Measurements from ENCODE around the gene NDUFS7. TPM values are rescaled to one million over a fixed set of nuclear protein-coding genes. Genes with fewer than 3 reads are reported as not detected.

The NDUFS7 gene
- total and polyA plus RNA-seq, 2 experiments from 2014 or later = 264 to 455 TPM

DNA sequence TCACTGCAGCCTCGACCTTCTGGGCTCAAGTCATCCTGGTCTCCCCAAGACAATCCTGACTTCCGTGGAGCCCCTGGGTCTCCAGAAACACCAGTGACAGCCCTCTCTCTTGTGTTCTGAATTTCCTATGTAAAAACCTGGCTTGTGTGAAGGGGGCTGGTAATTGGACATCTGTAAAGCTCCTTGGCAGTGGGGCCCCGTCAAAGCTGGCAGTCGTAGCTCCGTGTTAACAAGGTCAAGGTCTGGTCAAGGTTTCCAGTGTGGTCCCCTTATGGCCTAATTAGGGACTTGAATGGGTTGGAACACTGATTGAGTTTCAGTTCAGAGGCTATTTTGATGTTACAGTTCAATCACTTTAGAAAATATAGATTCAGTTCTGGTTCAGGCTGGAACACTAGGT lies 32.8 kb upstream of the NDUFS7 start:
- no peaks in the 10 kb centered on the region for H3K27me3 ChIP-seq
- H3K4me1 ChIP-seq (ENCODE audit: low read depth) = peaks cover 21% of the 10 kb centered on the region
- H3K4me3 ChIP-seq = no peak overlapping the region
- TF ChIP-seq, protein P1, sequence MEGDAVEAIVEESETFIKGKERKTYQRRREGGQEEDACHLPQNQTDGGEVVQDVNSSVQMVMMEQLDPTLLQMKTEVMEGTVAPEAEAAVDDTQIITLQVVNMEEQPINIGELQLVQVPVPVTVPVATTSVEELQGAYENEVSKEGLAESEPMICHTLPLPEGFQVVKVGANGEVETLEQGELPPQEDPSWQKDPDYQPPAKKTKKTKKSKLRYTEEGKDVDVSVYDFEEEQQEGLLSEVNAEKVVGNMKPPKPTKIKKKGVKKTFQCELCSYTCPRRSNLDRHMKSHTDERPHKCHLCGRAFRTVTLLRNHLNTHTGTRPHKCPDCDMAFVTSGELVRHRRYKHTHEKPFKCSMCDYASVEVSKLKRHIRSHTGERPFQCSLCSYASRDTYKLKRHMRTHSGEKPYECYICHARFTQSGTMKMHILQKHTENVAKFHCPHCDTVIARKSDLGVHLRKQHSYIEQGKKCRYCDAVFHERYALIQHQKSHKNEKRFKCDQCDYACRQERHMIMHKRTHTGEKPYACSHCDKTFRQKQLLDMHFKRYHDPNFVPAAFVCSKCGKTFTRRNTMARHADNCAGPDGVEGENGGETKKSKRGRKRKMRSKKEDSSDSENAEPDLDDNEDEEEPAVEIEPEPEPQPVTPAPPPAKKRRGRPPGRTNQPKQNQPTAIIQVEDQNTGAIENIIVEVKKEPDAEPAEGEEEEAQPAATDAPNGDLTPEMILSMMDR (IDR thresholded peaks at IDR 0.05; ENCODE audit: low read depth, low read length) = no peak
- H3K27ac ChIP-seq = peak overlapping the region; percentile 83
- H3K36me3 ChIP-seq = no peaks in the 10 kb centered on the region
- no peaks in the 10 kb centered on the region for H3K9me3 ChIP-seq (ENCODE audit: low read depth)
- peak in 1 of 2 donors; percentile 71 for DNase-seq (ENCODE audit: low read depth in 1 of 2, low spot score in 1 of 2)

DNA sequence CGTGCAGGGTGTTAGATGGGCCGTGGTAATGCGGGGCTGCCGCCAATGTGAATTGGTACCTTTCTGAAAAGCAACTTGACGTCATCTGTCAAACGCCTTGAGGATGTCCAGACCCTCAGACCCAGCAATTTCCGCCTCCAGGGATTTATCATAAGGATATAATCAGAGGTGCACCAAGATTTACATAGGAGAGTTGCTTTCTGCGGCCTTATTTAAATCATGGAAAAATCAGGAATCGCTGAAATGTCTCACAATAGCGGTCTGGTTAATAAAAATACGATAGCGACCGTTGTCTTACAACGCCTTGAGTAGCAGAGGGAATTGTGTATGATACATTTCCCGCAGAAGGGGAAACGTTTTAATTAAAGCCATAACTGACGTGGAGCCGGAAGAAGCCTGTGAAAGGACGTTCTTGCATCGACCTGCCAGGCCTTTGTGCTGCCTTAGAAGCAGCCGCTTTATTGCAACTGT lies 32.3 kb upstream of the NDUFS7 start:
- H3K27ac ChIP-seq = peak overlapping the region; percentile 83
- H3K36me3 ChIP-seq = no peaks in the 10 kb centered on the region
- no peak overlapping the region for H3K4me3 ChIP-seq
- peak; percentile 30 to 55 for DNase-seq (ENCODE audit: low read depth in 1 of 2, low spot score in 1 of 2)
- no peaks in the 10 kb centered on the region for H3K9me3 ChIP-seq (ENCODE audit: low read depth)
- no peaks in the 10 kb centered on the region for H3K27me3 ChIP-seq
- H3K4me1 ChIP-seq (ENCODE audit: low read depth) = peaks cover 23% of the 10 kb centered on the region
- TF ChIP-seq, protein P1 (IDR thresholded peaks at IDR 0.05; ENCODE audit: low read depth, low read length) = no peak

DNA sequence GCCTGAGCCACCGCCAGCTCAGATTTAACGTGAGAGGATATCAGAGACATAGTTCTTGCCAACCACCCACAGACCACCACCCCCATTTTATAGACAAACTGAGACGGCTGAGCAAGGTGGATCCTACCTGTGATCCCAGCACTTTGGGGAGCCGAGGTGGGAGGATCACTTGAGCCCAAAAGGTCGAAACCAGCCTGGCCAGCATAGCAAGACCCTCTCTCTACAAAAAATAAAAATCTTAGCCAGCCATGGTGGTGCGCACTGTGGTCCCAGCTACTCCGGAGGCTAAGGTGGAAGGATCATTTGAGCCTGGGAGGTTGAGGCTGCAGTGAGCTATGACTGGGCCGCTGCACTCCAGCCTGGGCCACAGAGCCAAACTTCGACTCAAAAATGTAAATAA lies 30.6 kb upstream of the NDUFS7 start:
- TF ChIP-seq, protein P1 (IDR thresholded peaks at IDR 0.05; ENCODE audit: low read depth, low read length) = no peak
- H3K36me3 ChIP-seq = no peaks in the 10 kb centered on the region
- H3K27me3 ChIP-seq = no peaks in the 10 kb centered on the region
- no peaks in the 10 kb centered on the region for H3K9me3 ChIP-seq (ENCODE audit: low read depth)
- no peak for DNase-seq (ENCODE audit: low read depth in 1 of 2, low spot score in 1 of 2)
- no peak overlapping the region for H3K4me3 ChIP-seq
- no peak overlapping the region for H3K27ac ChIP-seq
- peaks cover 23% of the 10 kb centered on the region for H3K4me1 ChIP-seq (ENCODE audit: low read depth)

DNA sequence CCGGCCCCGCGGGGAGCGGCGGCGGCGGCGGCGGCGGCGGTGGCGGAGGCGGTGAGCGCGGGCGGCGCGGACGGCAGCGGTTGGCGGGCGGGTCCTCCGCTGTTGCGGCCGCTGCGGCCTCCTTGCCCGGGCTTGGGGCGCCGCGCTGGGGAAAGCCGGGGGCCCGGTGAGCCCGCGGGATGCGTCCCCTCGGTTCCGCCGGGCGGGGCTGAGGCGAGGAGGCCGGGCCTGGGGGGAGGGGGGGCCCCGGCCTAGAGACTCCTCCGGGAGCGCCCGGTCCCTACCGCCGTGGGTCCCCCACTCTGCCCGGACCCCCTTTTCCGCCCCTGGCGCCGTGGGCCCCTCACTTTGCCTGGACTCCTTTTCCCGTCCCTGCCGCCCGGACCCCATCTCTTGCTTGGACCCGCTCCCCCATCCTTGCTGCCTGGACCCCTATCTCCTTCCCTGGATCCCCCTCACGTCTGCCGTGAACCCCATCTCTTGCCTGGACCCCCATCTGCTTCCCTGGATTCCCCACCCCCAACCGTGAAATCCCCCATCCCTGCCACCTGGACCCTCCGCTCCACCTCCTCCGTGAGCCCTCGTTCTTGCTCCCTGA lies 28.6 kb upstream of the NDUFS7 start:
- no peaks in the 10 kb centered on the region for H3K27me3 ChIP-seq
- H3K4me1 ChIP-seq (ENCODE audit: low read depth) = peaks cover 23% of the 10 kb centered on the region
- TF ChIP-seq, protein P1 (IDR thresholded peaks at IDR 0.05; ENCODE audit: low read depth, low read length) = no peak
- H3K36me3 ChIP-seq = peaks cover 5% of the 10 kb centered on the region
- H3K4me3 ChIP-seq = peak overlapping the region; percentile 100
- H3K9me3 ChIP-seq (ENCODE audit: low read depth) = no peaks in the 10 kb centered on the region
- H3K27ac ChIP-seq = no peak overlapping the region
- DNase-seq (ENCODE audit: low read depth in 1 of 2, low spot score in 1 of 2) = no peak

DNA sequence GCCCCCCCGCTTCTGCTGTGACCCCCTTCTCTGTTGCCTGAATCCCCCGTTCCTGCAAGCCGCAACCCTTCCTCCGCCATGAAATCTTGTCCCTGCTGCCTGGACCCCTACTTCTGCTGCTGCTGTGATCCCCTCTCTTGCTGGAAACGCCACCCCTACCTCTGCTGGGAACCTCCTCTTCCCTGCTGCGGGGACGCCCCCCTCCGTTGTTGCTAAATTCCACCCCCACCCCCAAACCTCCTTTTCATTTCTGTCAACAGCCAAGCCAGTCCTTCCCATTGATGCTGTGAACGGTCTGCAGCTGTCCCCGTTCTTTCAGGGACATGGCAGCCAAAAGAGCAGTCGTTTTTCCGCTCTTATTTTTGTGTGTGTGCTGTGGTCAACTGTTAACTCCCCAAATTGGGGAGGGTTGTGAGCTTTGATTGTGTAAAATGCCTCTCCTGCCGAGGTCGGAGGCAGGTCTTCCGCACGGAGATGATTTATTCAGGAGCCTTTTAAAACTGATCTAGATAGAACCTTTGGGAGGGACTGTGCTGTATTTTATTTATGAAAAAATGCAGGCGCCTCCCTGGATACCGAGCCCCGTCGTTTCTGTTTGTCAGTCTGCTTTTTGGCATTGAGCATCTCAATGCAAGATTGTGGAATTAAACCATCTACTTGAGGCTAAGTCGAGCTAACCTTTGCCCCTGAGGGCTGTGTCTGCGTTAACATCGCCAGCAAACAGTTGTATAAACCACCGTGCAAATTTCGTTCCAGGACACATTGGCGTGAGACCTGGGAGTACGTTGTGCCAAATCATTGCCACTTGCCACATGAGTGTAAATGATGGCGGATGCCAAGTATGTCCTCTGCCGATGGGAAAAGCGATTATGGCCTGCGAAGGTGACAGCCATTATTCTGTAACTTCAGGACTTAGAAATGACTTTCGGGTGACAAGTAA lies 27.9 kb upstream of the NDUFS7 start:
- H3K27ac ChIP-seq = no peak overlapping the region
- TF ChIP-seq, protein P1 (IDR thresholded peaks at IDR 0.05; ENCODE audit: low read depth, low read length) = no peak
- DNase-seq (ENCODE audit: low read depth in 1 of 2, low spot score in 1 of 2) = peak in 1 of 2 donors; percentile 37
- H3K27me3 ChIP-seq = no peaks in the 10 kb centered on the region
- peaks cover 16% of the 10 kb centered on the region for H3K4me1 ChIP-seq (ENCODE audit: low read depth)
- peak overlapping the region; percentile 100 for H3K4me3 ChIP-seq
- peaks cover 8% of the 10 kb centered on the region for H3K36me3 ChIP-seq
- no peaks in the 10 kb centered on the region for H3K9me3 ChIP-seq (ENCODE audit: low read depth)
